Measurements from ENCODE around the gene GNG12.

- TF ChIP-seq GATA2 (IDR thresholded peaks at IDR 0.05; ENCODE audit: low read depth, low read length) (no peak), GATA3 (IDR thresholded peaks at IDR 0.05; ENCODE audit: low read depth, low read length) (no peak)
Measured at GRCh38 chr1:67734323-67734690, 99.0 kb downstream of the GNG12 start.

Measured in SH-SY5Y (cell line).